RWPE2 (cell line): ENCODE measurements around the gene RGS7.

Source experiments
- ATAC-seq: fragments of 200-7000 bp; cut with Tn5 transposase; 3 replicates; pipeline ENCODE4 v1.9.1; 2021; ENCODE audit warnings: low read depth
- DNase-seq: peaks from one replicate; pipeline ENCODE4 v3.0.0-alpha.2; 2020; ENCODE audit warnings: low spot score
- H3K27ac ChIP-seq: fragments of 450-650 bp; 2 replicates; pipeline ENCODE4 v1.5.1; 2017; ENCODE audit warnings: mild to moderate bottlenecking; ENCODE audit not compliant: poor library complexity, severe bottlenecking
- H3K27me3 ChIP-seq: fragments of 250-450 bp; sonication (Bioruptor Pico); 2 replicates; pipeline ENCODE4 v1.5.1; 2021; ENCODE audit warnings: mild to moderate bottlenecking, moderate library complexity; ENCODE audit not compliant: insufficient read depth, poor library complexity, severe bottlenecking
- H3K36me3 ChIP-seq: fragments of 250-450 bp; sonication (Bioruptor Pico); 2 replicates; pipeline ENCODE4 v1.5.1; 2020; ENCODE audit warnings: low read depth, mild to moderate bottlenecking, moderate library complexity
- H3K4me1 ChIP-seq: fragments of 250-450 bp; sonication (Bioruptor Pico); 2 replicates; pipeline ENCODE4 v1.5.1; 2021; ENCODE audit warnings: mild to moderate bottlenecking, moderate library complexity; ENCODE audit not compliant: insufficient read depth, poor library complexity, severe bottlenecking
- H3K4me3 ChIP-seq: fragments of 250-450 bp; sonication (Bioruptor Pico); 2 replicates; pipeline ENCODE4 v1.5.1; 2021; ENCODE audit warnings: mild to moderate bottlenecking, moderate library complexity; ENCODE audit not compliant: severe bottlenecking
- H3K9me3 ChIP-seq: fragments of 250-450 bp; sonication (Bioruptor Pico); 2 replicates; pipeline ENCODE4 v1.5.1; 2021; ENCODE audit warnings: mild to moderate bottlenecking, moderate library complexity; ENCODE audit not compliant: severe bottlenecking
- TF ChIP-seq, protein P1 (sequence below): fragments of 450-650 bp; IDR thresholded peaks from one replicate; pipeline ENCODE4 v1.5.1; 2017; ENCODE audit warnings: mild to moderate bottlenecking, moderate library complexity; ENCODE audit not compliant: poor library complexity, severe bottlenecking

RGS7 gene

GRCh38 chr1:241138248-241138647 is 218.8 kb downstream of the RGS7 start:
- Histone ChIP-seq H3K4me1 (no peaks in the 10 kb centered on the region), H3K36me3 (no peaks in the 10 kb centered on the region), H3K27ac (no peak overlapping the region), H3K9me3 (no peaks in the 10 kb centered on the region), H3K4me3 (no peak overlapping the region), H3K27me3 (no peaks in the 10 kb centered on the region)
- TF ChIP-seq, protein P1, sequence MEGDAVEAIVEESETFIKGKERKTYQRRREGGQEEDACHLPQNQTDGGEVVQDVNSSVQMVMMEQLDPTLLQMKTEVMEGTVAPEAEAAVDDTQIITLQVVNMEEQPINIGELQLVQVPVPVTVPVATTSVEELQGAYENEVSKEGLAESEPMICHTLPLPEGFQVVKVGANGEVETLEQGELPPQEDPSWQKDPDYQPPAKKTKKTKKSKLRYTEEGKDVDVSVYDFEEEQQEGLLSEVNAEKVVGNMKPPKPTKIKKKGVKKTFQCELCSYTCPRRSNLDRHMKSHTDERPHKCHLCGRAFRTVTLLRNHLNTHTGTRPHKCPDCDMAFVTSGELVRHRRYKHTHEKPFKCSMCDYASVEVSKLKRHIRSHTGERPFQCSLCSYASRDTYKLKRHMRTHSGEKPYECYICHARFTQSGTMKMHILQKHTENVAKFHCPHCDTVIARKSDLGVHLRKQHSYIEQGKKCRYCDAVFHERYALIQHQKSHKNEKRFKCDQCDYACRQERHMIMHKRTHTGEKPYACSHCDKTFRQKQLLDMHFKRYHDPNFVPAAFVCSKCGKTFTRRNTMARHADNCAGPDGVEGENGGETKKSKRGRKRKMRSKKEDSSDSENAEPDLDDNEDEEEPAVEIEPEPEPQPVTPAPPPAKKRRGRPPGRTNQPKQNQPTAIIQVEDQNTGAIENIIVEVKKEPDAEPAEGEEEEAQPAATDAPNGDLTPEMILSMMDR, result no peak
- ATAC-seq (no peak), DNase-seq (no peak)

DNA sequence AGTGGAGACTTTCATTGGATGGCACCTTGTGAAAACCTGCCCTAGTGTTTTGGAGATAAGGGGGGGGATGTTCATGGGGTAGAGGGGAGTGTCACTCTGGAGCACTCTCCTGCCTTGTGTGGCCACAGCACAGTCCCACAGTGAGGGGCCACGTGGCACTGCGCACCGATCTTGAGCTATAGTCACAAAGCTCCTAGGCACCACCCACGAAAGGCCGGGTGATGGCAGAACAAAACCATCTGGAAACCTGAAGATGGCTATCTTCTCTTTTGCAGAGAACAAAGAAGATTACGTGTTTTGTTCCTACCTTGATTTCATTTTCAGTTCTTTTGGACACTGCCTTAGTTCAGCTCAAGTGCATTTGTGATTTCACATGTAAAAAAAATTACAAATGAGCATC is 220.6 kb downstream of the RGS7 start:
- no peaks in the 10 kb centered on the region for H3K27me3 ChIP-seq
- TF ChIP-seq, protein P1, result no peak

GRCh38 chr1:241131636-241132194 is 225.3 kb downstream of the RGS7 start:
- Histone ChIP-seq H3K27me3 (no peaks in the 10 kb centered on the region), H3K36me3 (no peaks in the 10 kb centered on the region), H3K4me3 (no peak overlapping the region), H3K4me1 (no peaks in the 10 kb centered on the region), H3K27ac (no peak overlapping the region), H3K9me3 (no peaks in the 10 kb centered on the region)
- DNase-seq (no peak), ATAC-seq (no peak)
- TF ChIP-seq, protein P1, result no peak

More for the DNA sequence above, 220.6 kb downstream of the RGS7 start:
- ATAC-seq (no peak), DNase-seq (no peak)
- Histone ChIP-seq H3K27ac (no peak overlapping the region), H3K4me3 (no peak overlapping the region), H3K9me3 (no peaks in the 10 kb centered on the region), H3K4me1 (no peaks in the 10 kb centered on the region), H3K36me3 (no peaks in the 10 kb centered on the region)

GRCh38 chr1:241130881-241131280 is 226.1 kb downstream of the RGS7 start:
- Histone ChIP-seq H3K36me3 (no peaks in the 10 kb centered on the region), H3K4me3 (no peak overlapping the region), H3K27me3 (no peaks in the 10 kb centered on the region), H3K27ac (no peak overlapping the region), H3K4me1 (no peaks in the 10 kb centered on the region), H3K9me3 (no peaks in the 10 kb centered on the region)
- DNase-seq (no peak), ATAC-seq (no peak)
- TF ChIP-seq, protein P1, result no peak

GRCh38 chr1:241129207-241129960 is 227.6 kb downstream of the RGS7 start:
- Histone ChIP-seq H3K27ac (no peak overlapping the region), H3K9me3 (no peaks in the 10 kb centered on the region), H3K27me3 (no peaks in the 10 kb centered on the region), H3K4me1 (no peaks in the 10 kb centered on the region), H3K4me3 (no peak overlapping the region), H3K36me3 (no peaks in the 10 kb centered on the region)
- DNase-seq, result no peak
- no peak for ATAC-seq
- TF ChIP-seq, protein P1, result no peak
